Activated gamma-delta T cell treated with Interleukin-2 at 50 U/mL for 16 hours (primary cell): ENCODE results near the gene PHRF1.

Source experiments
- DNase-seq: peaks from one replicate; pipeline ENCODE4 v3.0.0-alpha.2; 2020

The PHRF1 gene

DNA sequence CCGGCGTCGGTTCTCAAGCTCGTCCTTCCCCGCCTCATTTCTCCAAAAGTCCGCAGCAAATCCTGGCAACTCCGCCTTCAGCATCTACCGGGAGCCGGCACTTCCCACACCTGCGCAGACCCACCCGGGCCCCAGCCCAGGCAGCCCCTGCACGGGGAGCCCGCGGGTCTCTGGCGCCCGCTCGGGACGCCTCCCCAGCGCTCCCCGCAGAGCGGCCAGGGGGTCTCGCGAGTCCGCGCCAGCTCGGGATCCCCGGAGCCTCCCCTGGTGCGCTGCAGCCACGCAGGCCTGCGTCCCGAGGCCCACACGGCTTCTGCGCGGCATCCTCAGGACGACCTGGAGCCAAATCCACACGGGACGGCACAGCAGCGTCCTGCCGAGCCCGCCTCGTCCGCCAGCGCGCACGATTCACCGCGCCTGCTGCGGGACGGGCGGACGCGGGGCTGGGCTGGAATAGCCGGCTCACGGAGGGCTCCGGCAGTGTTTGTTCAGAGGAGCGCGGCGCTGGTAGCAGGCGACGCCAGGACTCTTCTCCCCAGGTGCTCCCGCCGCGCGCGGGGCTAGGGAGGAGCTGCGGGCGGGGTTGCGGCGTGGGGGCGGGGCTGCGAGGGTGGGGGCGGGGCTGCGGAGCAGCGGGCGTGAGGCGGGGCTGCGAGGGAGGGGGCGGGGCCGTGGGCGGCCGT, 816 bp upstream of the PHRF1 start:
- DNase-seq: no peak

GRCh38 chr11:576811-577610, 741 bp downstream of the PHRF1 start:
- no peak for DNase-seq

DNA sequence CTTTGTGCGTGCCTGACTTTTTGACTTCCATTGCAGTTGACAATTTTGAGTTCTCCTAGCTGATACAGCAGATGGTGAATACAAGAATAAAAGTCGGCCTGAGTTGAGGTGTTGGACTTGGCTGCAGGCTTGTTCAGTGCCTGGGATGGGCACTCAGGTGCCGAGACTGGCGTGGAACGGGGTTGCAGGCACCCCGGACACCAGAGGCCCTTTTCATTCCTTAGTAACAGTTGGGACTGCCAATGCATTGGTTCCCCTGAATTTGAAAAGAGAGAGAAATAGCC, 1.3 kb downstream of the PHRF1 start:
- DNase-seq: no peak

DNA sequence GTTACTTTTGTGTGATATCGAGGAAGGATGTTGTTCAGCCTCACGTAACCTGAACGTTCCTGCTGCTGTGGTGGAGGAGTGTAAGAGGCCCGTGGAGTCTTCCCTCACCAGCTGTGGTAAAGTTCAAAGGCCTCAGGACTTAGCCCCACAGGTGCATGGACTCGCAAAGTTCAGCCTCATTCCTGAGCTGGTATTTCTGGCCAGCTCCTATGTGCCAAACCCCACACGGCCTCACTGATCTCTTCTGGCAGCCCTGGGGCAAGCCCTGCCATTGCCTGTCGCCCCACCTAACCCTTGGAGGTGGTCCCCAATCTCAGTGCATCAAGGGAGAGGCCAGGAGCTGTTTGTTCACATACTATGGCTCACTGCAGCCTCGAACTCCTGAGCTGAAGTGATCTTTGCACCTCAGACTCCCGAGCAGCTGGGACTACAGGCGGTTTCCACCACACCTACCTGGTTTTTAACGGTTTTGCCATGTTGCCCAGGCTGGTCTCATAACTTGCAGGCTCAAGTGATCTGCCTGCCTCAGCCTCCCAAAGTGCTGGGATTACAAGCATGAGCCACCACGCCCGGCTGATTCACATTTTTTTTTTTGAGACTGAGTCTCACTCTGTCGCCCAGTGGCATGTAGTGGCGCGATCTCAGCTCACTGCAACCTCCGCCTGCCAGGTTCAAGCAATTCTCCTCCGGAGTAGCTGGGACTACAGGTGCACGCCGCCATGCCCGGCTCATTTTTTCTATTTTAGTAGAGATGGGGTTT, 2.2 kb downstream of the PHRF1 start:
- no peak for DNase-seq

- no peak for DNase-seq
These were observed 3.7 kb downstream of the PHRF1 start for GRCh38 chr11:579830-580601.

GRCh38 chr11:581342-581741, 5.1 kb downstream of the PHRF1 start:
- DNase-seq: no peak

- no peak for DNase-seq
These were observed 5.5 kb downstream of the PHRF1 start for GRCh38 chr11:581752-582151.

DNA sequence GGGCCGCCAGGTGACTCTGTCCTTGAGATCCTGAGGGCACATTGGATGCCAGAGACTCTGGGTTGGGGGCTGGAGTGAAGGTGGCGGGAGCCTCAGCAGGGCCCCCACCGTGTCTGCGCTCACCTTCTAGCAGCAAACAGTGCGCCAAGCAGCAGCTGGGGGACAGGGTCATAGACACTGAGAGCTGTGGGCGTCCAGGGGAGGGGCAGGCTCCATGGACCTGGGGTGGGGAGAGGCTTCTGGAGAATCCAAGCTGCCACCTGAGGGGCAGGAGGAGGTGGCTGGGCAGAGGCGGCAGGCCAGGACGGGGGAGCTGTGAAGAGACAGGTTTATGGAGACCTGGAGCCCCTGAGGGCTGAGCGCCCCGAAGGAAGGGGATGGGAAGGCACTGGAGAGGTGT, 8.0 kb downstream of the PHRF1 start:
- DNase-seq: no peak

GRCh38 chr11:586376-587316, 10.4 kb downstream of the PHRF1 start:
- DNase-seq: no peak

DNA sequence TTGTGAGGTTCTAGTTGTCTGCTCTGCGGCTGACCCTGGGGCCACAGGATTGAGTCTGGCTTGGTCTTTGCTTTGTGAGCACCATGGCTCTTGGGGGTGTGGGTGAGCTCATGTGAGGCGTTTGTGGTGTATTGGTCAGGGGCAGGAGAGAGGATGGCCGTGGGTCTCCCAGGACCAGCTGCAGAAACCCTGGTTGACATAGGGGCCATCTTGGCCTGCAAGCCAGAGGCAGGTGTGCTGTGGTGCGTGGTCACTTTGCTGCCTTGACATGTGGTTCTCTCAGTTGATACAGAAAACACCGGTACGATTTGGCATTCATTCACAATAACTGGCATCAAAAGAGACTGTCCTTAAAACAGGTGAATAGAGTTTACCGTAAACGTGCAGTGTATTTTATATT, 11.3 kb downstream of the PHRF1 start:
- DNase-seq: no peak

- DNase-seq: peak; percentile 60
These were observed 11.7 kb downstream of the PHRF1 start for GRCh38 chr11:587978-588380.

- no peak for DNase-seq
These were observed 13.5 kb downstream of the PHRF1 start for GRCh38 chr11:589798-590197.

DNA sequence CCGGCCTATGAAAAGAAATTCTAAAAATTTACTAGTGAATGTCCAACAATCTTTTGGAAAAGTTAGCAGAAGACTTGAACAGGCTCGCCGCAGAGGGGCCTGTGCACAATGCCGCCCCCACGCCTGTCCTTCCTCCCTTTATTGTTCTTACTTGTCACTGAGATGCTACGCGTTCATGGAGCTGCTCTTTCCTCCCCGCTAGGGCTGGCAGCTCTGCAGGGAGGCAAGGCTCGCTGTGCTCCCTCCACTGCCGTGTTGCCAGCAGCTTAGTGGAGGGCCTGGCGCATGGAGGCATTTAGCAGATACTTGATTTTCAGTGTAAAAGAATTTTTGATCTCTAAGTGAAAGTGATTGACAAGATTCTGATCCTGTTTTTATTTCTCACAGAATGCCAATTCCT, 14.7 kb downstream of the PHRF1 start:
- DNase-seq: no peak

DNA sequence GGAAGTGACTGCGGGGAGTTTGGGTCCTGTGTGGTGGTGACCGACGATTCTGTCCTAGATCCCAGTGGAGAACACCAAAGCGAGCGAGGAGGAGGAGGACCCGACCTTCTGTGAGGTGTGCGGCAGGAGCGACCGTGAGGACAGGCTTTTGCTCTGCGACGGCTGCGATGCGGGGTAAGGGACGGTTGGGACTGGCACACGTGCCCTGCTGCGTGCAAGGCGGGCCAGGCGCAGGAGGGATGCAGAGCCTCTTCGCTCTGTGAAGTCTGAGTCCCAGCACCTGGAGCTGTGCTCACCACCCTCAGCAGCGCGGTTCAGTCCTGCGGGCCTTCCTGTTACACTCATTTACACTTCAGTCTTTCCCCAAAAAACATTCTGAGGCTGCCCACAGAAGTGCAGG, 16.2 kb downstream of the PHRF1 start:
- DNase-seq: no peak

GRCh38 chr11:592918-593317, 16.6 kb downstream of the PHRF1 start:
- no peak for DNase-seq

DNA sequence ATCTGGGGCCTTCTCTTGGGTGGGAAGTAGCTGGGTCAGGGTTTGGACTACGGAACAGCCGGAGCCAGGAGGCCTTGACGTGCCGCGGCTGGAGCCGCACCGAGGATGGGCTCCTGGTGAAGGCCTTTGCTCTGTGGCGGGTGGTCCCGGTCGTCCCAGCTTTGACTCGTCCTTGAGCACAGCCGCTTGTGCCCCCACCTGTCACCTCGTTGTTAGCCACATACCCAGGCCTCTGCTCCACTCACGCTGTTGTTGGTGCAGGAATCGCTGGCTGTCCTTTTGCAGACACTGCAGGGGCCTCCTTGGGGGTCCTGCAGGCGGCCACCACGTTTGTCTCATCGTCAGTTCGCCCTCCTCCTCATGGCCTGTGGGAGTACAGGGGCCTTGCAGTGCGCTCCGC, 17.1 kb downstream of the PHRF1 start:
- DNase-seq: no peak

DNA sequence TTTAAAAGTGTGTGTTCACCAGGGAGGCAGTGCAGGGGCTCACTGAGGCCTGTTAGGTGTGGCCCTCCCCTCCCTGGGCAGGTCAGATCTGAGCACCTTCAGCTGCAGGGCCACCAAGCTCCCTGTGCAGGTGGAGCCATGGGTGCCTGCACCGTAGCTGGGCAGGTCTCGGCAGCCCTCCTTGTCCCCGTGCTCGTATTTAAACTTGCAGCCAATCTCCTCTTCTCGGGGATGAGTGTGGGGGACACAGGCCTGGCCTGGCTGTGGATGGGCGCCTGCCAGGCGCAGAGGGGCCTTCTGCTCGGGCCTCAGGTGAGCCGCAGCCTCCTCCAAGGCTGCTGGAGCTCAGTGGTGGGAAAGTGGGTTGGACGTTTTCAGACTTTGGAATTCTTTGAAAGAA, 19.1 kb downstream of the PHRF1 start:
- DNase-seq: no peak

DNA sequence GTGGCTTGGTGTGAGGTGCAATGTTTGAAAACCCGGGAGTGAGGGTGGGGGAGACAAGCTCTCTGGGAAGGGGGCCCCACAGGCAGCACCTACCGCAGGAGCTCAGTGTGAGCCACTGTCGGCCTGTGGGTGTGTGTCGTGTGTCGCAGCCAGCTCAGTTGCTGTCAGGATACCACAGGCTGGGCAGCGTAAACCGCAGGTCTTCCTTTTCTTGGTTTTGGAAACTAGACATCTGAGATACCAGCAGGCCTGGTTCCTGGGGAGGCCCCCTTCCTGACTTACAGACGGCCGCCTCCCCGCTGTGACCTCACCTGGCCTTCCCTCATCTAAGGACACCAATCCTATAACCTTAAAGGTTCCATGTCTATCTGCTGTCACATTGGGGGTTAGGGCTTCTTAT, 20.1 kb downstream of the PHRF1 start:
- DNase-seq: no peak

GRCh38 chr11:597166-597725, 21.0 kb downstream of the PHRF1 start:
- DNase-seq: no peak

DNA sequence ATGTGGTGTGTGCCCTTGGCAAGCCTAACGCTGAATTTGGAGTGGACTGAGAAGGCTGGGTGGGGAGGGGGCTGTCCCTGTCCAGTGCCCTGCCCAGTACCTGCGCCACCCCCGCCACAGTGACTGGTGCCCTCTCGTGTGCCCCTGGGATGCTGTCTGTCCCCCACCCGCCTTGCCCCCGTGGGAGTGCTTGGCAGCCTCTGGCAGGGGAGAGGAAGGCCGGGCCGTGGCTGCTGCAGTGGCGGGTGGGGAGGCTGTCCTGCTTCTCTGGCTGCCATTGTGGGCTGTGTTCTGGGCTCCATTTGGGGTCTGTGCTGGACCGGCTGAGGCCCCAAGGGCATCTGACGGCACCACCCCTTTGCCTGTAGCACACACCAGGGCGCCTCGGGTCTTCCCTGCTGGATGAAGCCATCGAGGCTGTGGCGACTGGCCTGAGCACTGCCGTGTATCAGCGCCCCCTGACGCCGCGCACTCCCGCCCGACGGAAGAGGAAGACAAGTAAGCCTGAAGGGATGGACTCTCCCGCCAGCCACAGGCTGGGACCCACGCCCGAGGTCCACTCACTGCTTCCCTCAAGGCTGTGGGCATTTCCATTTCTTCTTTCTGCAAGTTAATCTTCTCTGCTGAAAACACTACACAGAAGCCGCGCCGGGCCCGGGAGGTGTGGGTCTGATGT, 21.9 kb downstream of the PHRF1 start:
- no peak for DNase-seq

GRCh38 chr11:601573-602245, 25.4 kb downstream of the PHRF1 start:
- no peak for DNase-seq
